Left ventricle myocardium inferior (tissue), 1 donor: Measurements from ENCODE around the gene ZNRF3. TPM values are rescaled to one million over a fixed set of nuclear protein-coding genes. Genes with fewer than 3 reads are reported as not detected.

Experiments
- DNase-seq: peaks from one replicate; pipeline ENCODE4 v3.0.0-alpha.2; 2020
- H3K27ac ChIP-seq: fragments of 200-600 bp; replicated peaks from 2 replicates; pipeline ENCODE4 v1.8.0; 2021
- H3K27me3 ChIP-seq: fragments of 200-600 bp; 2 replicates; pipeline ENCODE4 v1.8.0; 2021; ENCODE audit warnings: low read depth
- H3K36me3 ChIP-seq: fragments of 200-600 bp; 2 replicates; pipeline ENCODE4 v1.8.0; 2021
- H3K4me1 ChIP-seq: fragments of 200-600 bp; 2 replicates; pipeline ENCODE4 v1.8.0; 2021
- H3K4me3 ChIP-seq: fragments of 200-600 bp; 2 replicates; pipeline ENCODE4 v1.8.0; 2021; ENCODE audit warnings: mild to moderate bottlenecking, moderate library complexity
- H3K9me3 ChIP-seq: fragments of 200-600 bp; replicated peaks from 2 replicates; pipeline ENCODE4 v1.8.0; 2021
- intact Hi-C: fragments of 100-400 bp; cut with micrococcal nuclease; formaldehyde crosslinking; loops from one replicate; pipeline ENCODE4 v1.11.0; 2022
- total RNA-seq: library from RNA; stranded (reverse); fragmentation: NEBNext Ultra II Directional; extraction: Animal tissue kit (Norgen Biotek cat#: 25700); gene quantifications from one replicate; pipeline ENCODE4 v1.2.1, GENCODE V29; 2021
- TF ChIP-seq, protein P1 (sequence below): fragments of 200-600 bp; IDR thresholded peaks from 2 replicates; pipeline ENCODE4 v1.8.0; 2021; ENCODE audit warnings: antibody characterized with exemption, mild to moderate bottlenecking, borderline replicate concordance
- donor health status: DM: no; HTN: yes; CAD: no; lungs with severe emphysema.

Gene ZNRF3
- total RNA-seq, 1 donor from 2014 or later, result 6.3 TPM

DNA sequence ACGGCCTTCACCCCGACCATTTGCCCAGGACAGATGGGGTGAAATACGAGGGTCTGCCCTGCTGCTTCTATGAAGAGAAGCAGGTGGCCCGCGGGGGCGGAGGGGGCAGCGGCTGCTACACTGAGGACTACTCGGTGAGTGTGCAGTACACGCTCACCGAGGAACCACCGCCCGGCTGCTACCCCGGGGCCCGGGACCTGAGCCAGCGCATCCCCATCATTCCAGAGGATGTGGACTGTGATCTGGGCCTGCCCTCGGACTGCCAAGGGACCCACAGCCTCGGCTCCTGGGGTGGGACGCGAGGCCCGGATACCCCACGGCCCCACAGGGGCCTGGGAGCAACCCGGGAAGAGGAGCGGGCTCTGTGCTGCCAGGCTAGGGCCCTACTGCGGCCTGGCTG, 167.1 kb downstream of the ZNRF3 start:
- DNase-seq, result no peak
- intact Hi-C loops, result no loop called here
- TF ChIP-seq, protein P1, sequence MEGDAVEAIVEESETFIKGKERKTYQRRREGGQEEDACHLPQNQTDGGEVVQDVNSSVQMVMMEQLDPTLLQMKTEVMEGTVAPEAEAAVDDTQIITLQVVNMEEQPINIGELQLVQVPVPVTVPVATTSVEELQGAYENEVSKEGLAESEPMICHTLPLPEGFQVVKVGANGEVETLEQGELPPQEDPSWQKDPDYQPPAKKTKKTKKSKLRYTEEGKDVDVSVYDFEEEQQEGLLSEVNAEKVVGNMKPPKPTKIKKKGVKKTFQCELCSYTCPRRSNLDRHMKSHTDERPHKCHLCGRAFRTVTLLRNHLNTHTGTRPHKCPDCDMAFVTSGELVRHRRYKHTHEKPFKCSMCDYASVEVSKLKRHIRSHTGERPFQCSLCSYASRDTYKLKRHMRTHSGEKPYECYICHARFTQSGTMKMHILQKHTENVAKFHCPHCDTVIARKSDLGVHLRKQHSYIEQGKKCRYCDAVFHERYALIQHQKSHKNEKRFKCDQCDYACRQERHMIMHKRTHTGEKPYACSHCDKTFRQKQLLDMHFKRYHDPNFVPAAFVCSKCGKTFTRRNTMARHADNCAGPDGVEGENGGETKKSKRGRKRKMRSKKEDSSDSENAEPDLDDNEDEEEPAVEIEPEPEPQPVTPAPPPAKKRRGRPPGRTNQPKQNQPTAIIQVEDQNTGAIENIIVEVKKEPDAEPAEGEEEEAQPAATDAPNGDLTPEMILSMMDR, result no peak

DNA sequence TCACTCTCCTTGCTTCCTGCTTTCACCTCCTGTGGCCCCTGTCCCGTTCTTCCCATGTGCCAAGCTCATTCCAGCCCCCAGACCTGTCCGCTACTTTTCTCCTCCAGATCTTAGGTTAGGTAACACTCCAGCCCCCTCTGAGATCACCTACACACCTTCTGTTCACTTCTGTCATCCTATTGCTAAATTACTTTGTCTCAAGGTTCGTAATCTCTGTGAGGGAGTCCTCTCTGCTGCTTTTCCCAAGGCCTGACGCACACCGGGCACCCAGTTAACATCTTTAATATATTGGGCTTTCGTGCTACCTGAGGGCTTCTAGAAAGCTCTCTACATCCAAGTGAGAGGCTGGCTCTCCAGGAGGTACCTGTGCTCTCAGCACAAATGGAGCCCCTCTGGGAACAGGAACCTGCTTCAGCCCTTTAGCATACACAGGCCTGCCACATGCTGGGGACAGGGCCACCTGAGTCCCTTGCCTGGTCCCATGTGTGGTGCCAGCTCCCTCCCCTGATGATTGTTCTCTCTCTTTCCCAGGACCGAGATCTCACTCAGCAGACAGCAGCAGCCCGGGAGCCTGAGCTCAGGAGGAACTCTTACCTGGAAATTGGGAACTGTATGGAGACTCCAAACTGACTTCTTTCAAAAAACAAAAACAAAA, 169.8 kb downstream of the ZNRF3 start:
- intact Hi-C loops, result no loop called here

More for the DNA sequence above, 167.1 kb downstream of the ZNRF3 start:
- Histone ChIP-seq H3K9me3 (no peaks in the 10 kb centered on the region), H3K36me3 (peaks cover 46% of the 10 kb centered on the region), H3K4me3 (no peak overlapping the region), H3K4me1 (no peaks in the 10 kb centered on the region), H3K27me3 (no peaks in the 10 kb centered on the region), H3K27ac (no peak overlapping the region)

DNA sequence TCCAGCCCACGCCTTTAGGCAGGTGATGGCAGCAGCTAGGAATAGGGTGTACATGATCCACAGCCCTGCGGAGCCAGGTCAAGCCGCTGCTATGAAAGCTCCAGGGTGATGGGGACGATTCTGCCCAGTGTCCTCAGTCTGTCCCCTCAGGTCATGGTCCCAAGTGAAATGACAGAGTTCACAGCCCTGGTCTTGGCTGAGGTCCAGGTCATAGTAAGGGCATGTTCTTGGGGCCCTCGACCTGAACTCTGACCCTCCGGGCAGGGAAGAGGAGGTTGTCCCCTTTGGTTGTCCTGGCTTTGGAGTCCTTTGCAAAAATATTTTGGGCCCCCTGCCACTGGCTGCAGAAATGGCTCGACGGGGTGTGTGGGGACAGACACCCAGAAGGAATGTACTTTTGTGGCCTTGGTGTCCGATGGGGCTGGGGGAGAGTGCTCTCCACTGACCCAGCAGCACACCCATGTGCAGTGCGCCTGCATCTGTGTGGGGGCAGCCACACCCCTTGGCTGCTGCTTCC, 170.9 kb downstream of the ZNRF3 start:
- intact Hi-C loops, result no loop called here
- no peak overlapping the region for H3K27ac ChIP-seq
- H3K4me3 ChIP-seq, result no peak overlapping the region
- H3K9me3 ChIP-seq, result no peaks in the 10 kb centered on the region
- H3K27me3 ChIP-seq, result no peaks in the 10 kb centered on the region
- DNase-seq, result no peak
- TF ChIP-seq, protein P1, result no peak
- H3K4me1 ChIP-seq, result no peaks in the 10 kb centered on the region
- peaks cover 16% of the 10 kb centered on the region for H3K36me3 ChIP-seq

More for the DNA sequence above, 169.8 kb downstream of the ZNRF3 start:
- Histone ChIP-seq H3K4me1 (no peaks in the 10 kb centered on the region), H3K4me3 (no peak overlapping the region), H3K27me3 (no peaks in the 10 kb centered on the region), H3K9me3 (no peaks in the 10 kb centered on the region), H3K36me3 (peaks cover 23% of the 10 kb centered on the region), H3K27ac (no peak overlapping the region)
- DNase-seq, result no peak
- TF ChIP-seq, protein P1, result no peak

DNA sequence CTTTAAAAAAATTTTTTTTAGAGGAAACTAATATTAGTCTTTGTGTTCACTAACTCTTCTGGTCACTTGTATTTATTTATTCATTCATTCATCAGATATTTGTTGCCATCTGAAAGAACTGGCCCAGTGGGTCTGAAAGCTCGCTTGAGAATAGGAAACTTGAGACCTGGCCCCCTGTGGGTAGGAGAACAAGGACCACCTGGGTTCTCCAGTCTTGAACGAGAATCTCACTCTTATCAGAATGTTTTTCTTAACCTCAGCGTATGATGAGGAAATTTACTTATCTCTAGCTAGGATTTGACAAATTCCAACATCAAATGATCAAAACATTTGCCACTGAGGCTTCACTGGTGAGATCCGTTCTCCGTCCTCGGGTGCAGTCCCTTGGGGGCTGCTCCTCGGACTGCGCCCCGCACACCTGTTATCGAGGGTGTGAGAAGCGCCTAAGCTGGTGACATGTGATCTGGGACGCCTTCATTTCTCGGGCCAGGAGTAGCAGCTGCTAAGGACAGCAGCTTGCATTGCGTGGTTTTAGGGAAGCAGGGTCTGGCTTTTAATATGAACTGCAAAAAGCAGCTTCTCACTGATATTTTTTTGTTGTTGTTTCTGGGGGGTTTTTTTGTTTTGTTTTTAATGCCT, 171.9 kb downstream of the ZNRF3 start:
- Histone ChIP-seq H3K4me3 (no peak overlapping the region), H3K36me3 (peaks cover 6% of the 10 kb centered on the region), H3K27me3 (no peaks in the 10 kb centered on the region), H3K27ac (no peak overlapping the region), H3K4me1 (no peaks in the 10 kb centered on the region), H3K9me3 (no peaks in the 10 kb centered on the region)
- intact Hi-C loops, result no loop called here
- DNase-seq, result no peak
- TF ChIP-seq, protein P1, result no peak

DNA sequence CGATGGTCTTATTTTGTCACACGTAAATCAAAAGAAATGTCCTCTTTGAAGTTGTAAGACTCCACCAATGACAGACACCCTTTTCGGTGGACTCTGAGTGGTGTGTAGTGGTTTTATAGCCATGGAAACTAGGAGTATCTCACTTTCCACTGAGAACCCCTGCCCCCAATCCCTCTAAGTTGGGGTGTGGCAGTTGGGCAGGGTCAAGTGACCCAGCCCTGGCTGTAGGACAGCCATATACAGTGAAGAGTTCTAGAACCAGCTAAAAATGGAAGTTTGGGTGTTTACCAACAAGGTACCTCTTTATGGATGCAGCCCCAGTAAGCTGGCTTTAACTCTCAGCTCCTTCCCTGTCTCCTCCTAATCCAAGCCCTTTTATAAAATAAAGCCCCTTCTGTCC, 173.1 kb downstream of the ZNRF3 start:
- no peaks in the 10 kb centered on the region for H3K9me3 ChIP-seq
- no peak for DNase-seq
- intact Hi-C loops, result no loop called here
- no peaks in the 10 kb centered on the region for H3K4me1 ChIP-seq
- no peaks in the 10 kb centered on the region for H3K27me3 ChIP-seq
- H3K4me3 ChIP-seq, result no peak overlapping the region
- TF ChIP-seq, protein P1, result no peak
- no peak overlapping the region for H3K27ac ChIP-seq
- H3K36me3 ChIP-seq, result no peaks in the 10 kb centered on the region
